Right lobe of liver (tissue), 6 donors: ENCODE results near the gene SEPTIN8. TPM values are rescaled to one million over a fixed set of nuclear protein-coding genes. Genes with fewer than 3 reads are reported as not detected.
A peak's percentile ranks its signal among the peaks of the same experiment; 100 is the strongest.

Experiments
- ATAC-seq, 4 donors: fragments of 200-7000 bp; cut with Tn5 transposase; one replicate each; pipeline ENCODE4 v1.9.1; 2020; ENCODE audit warnings: mild to moderate bottlenecking in 4 of 4, moderate library complexity in 4 of 4
- DNase-seq, 3 donors: peaks; one replicate each; pipeline ENCODE4 v3.0.0-alpha.2; 2020
- H3K27ac ChIP-seq, 3 donors: fragments of 200-600 bp; one replicate each; pipeline ENCODE4 v1.8.0; 2022
- H3K27me3 ChIP-seq, 2 donors: fragments of 200-600 bp; one replicate each; pipeline ENCODE4 v1.8.0; 2022
- H3K36me3 ChIP-seq, 4 donors: fragments of 200-600 bp; sonication (generic) in 1 of 4; one replicate each; pipeline versions ENCODE4 v1.5.1 to v1.8.0; 2017 to 2022; ENCODE audit warnings: control low read depth in 1 of 4
- H3K4me1 ChIP-seq, 4 donors: fragments of 200-600 bp; sonication (generic) in 1 of 4; one replicate each; pipeline versions ENCODE4 v1.5.1 to v1.8.0; 2017 to 2022; ENCODE audit warnings: control low read depth in 1 of 4
- H3K4me3 ChIP-seq, 3 donors: fragments of 200-600 bp; one replicate each; pipeline ENCODE4 v1.8.0; 2022
- H3K9me3 ChIP-seq, 4 donors: fragments of 200-600 bp; sonication (generic) in 1 of 4; one replicate each; pipeline versions ENCODE4 v1.5.1 to v1.8.0; 2017 to 2022; ENCODE audit warnings: control low read depth in 1 of 4
- CTCF ChIP-seq, 4 donors: fragments of 200-600 bp in 3 of 4; fragments of 450-650 bp in 1 of 4; IDR thresholded peaks; one replicate each; pipeline versions ENCODE4 v1.5.1 to v1.8.0; 2016 to 2022; ENCODE audit warnings: antibody characterized with exemption in 4 of 4, mild to moderate bottlenecking in 2 of 4
- POLR2A ChIP-seq: fragments of 450-650 bp; IDR thresholded peaks from one replicate; pipeline ENCODE4 v1.6.1; 2017; ENCODE audit warnings: antibody characterized with exemption, mild to moderate bottlenecking
- WGBS: methylation state at CpG from one replicate; pipeline ENCODE4 v1.1.6; 2018; ENCODE audit warnings: low coverage, low lambda C conversion rate; ENCODE audit not compliant: insufficient coverage; ENCODE audit errors: missing lambda C conversion rate; 5-methylcytosine and 5-hydroxymethylcytosine counted together
- intact Hi-C, 2 donors: fragments of 100-400 bp; cut with DNase I; formaldehyde crosslinking; loops; one replicate each; pipeline versions ENCODE4 v1.11.2 to v1.14.1; 2022
- total RNA-seq, 6 experiments: library from RNA; depleted of rRNA in 2 of 6; stranded (reverse); fragments of >200 nt in 2 of 6; fragmentation: NEBNext Ultra II Directional in 3 of 6; extraction: Animal tissue kit (Norgen Biotek cat#: 25700) in 3 of 6; gene quantifications; one replicate each; pipeline versions ENCODE4 v1.1.0 to v1.2.4, GENCODE V29; 2016 to 2023
- donor health status: DM: no; HTN: yes; CAD: no.
- donor health status: DM: no; HTN: no; CAD: no.
- donor health status: DM: no; HTN: no; CAD: no.
- donor health status: DM: no; HTN: yes; CAD: no.
- donor health status: DM: no; HTN: yes; CAD: no.

SEPTIN8 gene
- total RNA-seq, 6 experiments from 2014 or later: 8.0 to 15.9 (median 13.3) TPM

- WGBS: 91% methylated on average over 2 of the region's 2 CpGs
- no peak for ATAC-seq
- H3K4me1 ChIP-seq: no peaks in the 10 kb centered on the region
- no peaks in the 10 kb centered on the region for H3K9me3 ChIP-seq
- no peak overlapping the region for H3K27ac ChIP-seq
- intact Hi-C loops: no loop called here
- H3K4me3 ChIP-seq: no peak overlapping the region
- no peaks in the 10 kb centered on the region for H3K27me3 ChIP-seq
- no peak for DNase-seq
- TF ChIP-seq CTCF (IDR thresholded peaks at IDR 0.05): no peak
- no peak for TF ChIP-seq POLR2A
- no peaks in the 10 kb centered on the region for H3K36me3 ChIP-seq
Observed at GRCh38 chr5:132725745-132726144, 51.3 kb downstream of the SEPTIN8 start.

GRCh38 chr5:132718544-132719312, 58.3 kb downstream of the SEPTIN8 start:
- no peaks in the 10 kb centered on the region for H3K36me3 ChIP-seq
- H3K4me3 ChIP-seq: no peak overlapping the region
- DNase-seq (no peak), ATAC-seq (no peak)
- TF ChIP-seq CTCF (IDR thresholded peaks at IDR 0.05) (no peak), POLR2A (no peak)
- intact Hi-C loops: no loop called here
- no peaks in the 10 kb centered on the region for H3K9me3 ChIP-seq
- H3K27ac ChIP-seq: no peak overlapping the region
- no peaks in the 10 kb centered on the region for H3K27me3 ChIP-seq
- no peaks in the 10 kb centered on the region for H3K4me1 ChIP-seq
- WGBS: 80% methylated on average over 5 of the region's 5 CpGs

- H3K27me3 ChIP-seq: no peaks in the 10 kb centered on the region
- DNase-seq (no peak), ATAC-seq (peak in 3 of 4 donors; percentile 38 to 50 (median 45))
- intact Hi-C loops: no loop called here
- 44% methylated on average over 11 of the region's 11 CpGs for WGBS
- H3K4me1 ChIP-seq: no peaks in the 10 kb centered on the region
- no peak overlapping the region for H3K27ac ChIP-seq
- H3K36me3 ChIP-seq: no peaks in the 10 kb centered on the region
- no peak overlapping the region for H3K4me3 ChIP-seq
- TF ChIP-seq POLR2A: no peak
- TF ChIP-seq CTCF (IDR thresholded peaks at IDR 0.05): peak; percentile 42 to 55 (median 51)
- no peaks in the 10 kb centered on the region for H3K9me3 ChIP-seq
Observed at GRCh38 chr5:132714456-132715307, 62.4 kb downstream of the SEPTIN8 start.

GRCh38 chr5:132708645-132709044, 68.4 kb downstream of the SEPTIN8 start:
- no peaks in the 10 kb centered on the region for H3K9me3 ChIP-seq
- TF ChIP-seq CTCF (IDR thresholded peaks at IDR 0.05): no peak
- no peak for TF ChIP-seq POLR2A
- no peak for ATAC-seq
- no peaks in the 10 kb centered on the region for H3K27me3 ChIP-seq
- intact Hi-C loops: no loop called here
- no peaks in the 10 kb centered on the region for H3K4me1 ChIP-seq
- H3K4me3 ChIP-seq: no peak overlapping the region
- H3K27ac ChIP-seq: no peak overlapping the region
- H3K36me3 ChIP-seq: no peaks in the 10 kb centered on the region
- no peak for DNase-seq
